Measurements from ENCODE around the gene HNRNPL.
"Not testable (repeated sequence)": the region's sequence is repeated elsewhere in the genome, so short reads cannot be mapped to it uniquely, and the experiment has no call there.

HNRNPL gene

GRCh38 chr19:38843175-38843758, 6.5 kb downstream of the HNRNPL start:
- DNase-seq, result no peak

DNA sequence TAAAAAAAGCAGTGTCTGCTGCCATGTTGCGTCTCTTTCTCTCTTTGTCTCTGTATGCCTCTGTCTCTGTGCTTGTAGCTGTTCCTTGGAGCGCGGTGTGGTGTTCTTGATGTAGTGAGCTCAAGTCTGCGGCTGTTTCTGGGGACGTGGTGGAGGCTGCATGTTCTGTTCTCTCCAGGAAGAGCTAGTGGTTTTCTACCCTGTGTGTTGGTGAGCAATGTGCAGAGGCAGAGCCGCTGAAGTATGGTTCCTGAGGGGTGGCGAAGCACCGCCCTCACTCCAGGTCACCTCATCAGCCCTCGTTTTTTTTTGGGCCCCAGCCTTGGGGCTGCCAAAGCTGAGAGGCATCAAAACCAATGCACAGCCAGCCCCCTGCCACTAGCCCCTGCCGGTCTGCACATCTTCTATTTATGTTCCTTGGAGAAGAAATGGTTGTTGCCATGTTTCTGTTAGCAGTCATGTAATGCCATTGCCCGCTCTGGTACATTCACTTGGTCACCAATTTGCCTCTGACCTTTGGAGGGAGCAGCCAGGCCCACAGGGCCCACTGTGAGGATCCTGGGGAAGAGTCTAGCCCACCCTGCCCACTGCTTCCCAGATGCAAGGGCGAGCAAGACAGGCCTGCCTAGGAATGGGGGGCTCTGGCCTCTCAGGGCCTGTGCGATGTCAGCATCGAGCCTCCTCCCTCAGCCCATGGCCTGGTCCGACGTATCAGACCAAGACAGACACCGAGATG, 7.2 kb downstream of the HNRNPL start:
- no peak for DNase-seq

DNA sequence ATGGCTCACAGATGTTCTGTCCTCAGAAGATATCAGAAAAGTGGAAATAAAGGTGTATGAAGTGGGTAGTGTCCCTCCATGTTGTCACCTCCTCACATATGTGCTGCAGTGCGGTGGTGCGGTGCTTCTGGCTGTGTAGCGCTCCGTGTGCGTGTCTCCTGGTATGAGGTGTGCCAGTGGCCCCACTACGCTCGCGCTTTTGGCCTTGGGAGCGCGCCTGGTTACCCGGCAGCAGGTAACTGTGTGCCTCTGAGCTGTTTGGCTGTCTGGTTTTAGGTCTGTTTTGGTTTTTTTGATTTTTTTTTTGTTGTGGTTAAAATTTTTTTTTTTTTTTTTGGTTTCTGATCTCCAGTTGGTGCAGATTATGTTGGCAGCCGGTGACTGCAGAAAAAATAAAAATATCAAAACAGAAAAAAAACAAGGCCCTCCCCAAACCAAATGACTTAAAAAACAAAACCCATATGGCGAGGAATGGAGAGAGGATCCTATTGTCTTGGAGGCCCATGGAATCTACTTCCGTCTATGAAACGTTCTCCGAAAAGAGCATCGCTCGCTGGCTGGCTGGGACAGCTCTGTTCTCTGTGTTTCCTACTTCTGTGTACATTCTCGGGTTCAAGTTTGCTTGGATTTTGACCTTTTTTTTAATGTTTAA, 7.9 kb downstream of the HNRNPL start:
- DNase-seq, result no peak

GRCh38 chr19:38841180-38841766, 8.5 kb downstream of the HNRNPL start:
- no peak for DNase-seq

- no peak for DNase-seq
These were observed 9.2 kb downstream of the HNRNPL start for GRCh38 chr19:38840583-38840968.

DNA sequence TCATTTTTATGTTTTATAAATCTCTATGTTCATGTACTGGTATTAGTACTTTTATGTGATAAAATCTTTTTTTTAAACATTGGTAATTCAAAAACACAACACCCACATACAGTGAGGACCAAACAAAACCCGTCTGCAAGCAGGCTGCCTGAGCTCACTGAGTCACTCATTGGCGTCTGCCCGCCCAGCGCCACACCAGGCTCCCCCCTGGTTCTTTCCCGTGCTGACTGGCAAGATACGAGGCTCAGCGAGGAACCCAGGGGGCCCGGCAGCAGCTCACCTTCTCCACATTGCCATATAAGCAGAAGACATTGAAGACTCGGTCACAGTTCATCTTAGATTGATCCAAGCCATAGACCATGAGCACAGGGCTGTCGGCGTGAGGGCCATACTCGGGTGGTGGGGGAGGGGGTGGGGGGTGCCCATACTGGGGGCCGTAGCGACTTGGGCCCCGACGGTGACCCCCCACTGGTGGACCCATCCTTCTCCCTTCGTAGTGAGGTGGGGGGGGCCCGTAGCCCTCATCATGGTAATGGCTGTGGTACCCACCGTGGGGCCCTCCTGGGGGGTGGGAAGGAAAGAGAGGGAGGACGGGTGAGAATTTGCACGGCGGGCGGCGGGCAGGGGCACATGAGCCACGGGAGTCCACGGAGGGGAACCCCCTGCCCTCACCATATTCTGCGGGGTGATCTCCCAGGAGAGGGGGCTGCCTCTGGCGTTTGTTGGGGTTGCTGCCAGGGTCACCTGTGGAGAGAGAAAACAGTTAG, 9.8 kb downstream of the HNRNPL start:
- no peak for DNase-seq

- no peak for DNase-seq
These were observed 10.6 kb downstream of the HNRNPL start for GRCh38 chr19:38838986-38839761.

DNA sequence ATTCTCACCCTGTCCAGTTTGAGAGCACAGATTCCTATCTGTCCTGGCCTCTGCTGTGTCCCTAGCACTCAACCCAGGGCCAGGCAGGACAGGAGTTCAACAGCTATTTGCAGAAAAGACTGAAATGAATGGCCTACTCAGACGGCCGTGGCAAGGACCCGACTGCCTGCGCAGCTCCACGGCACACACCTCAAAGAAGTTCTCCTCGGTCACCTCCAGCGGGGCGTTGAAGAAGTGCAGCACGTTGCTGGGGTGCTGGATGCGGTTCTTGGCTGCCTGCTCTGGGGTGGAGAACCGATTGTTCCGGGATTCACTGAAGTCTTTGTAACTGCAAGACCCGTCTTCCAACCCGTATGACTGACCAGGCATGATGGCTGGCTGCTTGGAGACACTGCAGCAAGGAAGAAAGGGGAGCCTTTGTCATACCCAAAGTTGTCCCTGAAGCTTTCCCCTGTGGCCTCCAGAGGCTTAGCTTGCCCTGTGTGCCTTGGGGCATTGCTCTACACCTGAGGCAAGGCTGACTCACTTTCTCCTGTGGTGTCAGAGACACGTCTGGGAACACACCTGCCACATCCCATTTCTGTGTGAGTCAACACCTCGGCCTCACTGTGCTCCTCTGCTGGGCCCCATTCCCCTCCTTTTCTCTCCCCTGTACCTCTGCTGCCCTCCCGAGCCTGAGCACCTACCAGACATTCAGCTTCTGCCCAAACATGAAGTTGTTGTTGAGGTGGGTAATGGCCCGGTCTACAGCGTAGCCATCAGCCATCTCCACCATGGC, 11.4 kb downstream of the HNRNPL start:
- no peak for DNase-seq

DNA sequence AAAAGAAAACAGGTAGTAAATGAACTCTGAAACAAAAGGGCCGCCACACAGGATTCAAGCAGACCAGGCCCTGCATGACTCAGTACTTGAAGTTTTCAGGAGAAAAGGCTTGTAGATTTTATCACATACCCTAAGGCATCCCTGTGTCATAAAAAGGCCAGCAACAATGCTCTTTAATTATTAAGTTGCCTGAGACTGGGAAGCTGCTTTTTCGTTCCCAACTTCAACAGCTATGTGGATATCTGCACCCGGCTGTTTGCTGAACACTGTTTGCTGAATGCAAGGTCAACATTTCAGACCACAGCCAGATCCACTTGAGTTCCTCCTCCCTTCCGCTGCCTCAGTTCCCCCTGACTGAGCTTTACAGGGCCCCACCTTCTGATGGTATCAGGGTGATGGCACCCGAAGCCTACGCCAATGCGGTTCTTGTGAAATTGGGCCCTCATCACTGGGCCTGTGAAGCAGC, 12.1 kb downstream of the HNRNPL start:
- no peak for DNase-seq

DNA sequence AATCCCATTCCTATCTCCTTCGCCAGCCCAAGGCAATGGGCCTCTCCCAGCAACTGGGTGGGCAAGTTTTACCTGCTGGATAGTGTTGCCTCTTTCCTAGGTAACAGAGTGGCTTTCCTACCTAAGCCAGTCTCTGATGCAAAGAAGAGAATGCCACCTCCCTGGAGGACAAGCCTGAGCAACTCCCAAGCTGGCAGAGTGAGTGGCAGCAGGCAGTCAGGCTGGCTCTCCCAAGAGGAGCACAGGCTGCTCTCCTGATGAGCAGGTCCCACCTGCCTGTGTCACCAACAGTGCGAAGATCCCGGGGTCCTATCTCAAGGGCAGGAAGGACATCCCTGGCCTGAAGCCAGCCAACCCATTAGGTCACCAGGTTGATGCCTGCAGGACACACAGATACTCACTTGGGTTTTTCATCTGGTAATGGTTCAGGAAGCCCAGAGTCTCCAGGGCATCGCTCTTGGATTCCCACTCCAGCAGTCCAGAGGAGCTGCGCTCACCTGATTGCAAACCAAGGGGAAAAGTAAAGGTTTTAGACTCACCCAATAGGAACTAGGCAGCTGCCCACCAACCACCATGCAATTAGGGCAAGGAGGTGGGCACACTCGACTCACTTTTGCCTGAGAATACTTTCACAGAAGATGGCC, 12.7 kb downstream of the HNRNPL start:
- DNase-seq, result no peak

GRCh38 chr19:38836159-38836982, 13.4 kb downstream of the HNRNPL start:
- DNase-seq, result no peak

- DNase-seq, result no peak
These were observed 15.2 kb downstream of the HNRNPL start for GRCh38 chr19:38834590-38834989.

GRCh38 chr19:38834104-38834490, 15.7 kb downstream of the HNRNPL start:
- no peak for DNase-seq

- DNase-seq, result no peak
These were observed 16.7 kb downstream of the HNRNPL start for GRCh38 chr19:38833092-38833425.

DNA sequence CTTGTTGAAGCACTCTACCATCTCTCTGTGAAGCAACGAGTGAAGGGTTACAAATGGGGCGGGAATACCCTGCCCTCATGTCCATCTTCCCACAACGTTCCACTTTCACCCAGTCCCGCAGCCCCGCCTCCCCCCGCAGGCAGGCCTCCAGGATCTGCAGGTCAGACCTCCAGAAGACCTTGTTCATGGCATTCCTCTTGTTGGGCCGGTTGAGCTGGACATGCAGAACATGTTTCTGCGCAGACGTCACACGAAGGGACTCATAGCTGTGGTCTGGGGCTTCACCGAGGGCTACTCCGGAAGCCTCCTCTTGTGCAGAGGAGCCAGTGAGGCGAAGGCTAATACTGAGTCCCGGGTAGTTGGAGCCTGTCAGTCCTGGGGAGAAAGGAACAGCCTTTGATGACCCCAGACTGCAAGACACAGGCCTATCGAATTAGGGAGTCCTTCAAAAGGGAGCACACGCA, 18.6 kb downstream of the HNRNPL start:
- DNase-seq, result no peak

DNA sequence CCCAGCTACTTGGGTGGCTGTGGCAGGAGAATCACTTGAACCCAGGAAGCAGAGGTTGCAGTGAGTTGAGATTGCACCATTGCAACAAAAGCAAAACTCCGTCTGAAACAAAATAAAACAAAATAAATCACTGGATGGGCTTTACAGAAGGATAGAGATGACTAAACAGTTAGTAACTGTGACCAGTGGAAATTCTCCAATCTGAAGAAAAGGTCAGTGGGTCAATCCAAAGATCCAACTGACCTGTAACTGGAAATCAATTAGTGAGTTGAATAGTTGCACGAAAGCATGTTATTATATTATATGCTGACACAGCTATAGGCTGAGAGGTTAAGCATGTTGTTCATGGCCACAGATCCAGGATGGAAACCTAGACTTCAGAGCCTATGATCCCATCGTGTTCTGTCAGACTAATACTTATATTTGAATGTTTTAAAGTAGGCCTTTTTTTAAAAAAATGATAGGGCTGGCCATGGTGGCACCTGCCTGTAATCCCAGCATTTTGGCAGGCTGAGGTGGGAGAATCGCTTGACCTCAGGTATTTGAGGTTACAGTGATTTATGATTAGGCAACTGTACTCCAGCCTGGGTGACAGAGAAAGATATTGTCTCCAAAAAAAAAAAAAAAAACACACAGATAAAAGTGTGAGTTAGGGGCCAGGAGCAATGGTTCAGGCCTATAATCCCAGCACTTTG, 19.6 kb downstream of the HNRNPL start:
- DNase-seq, result no peak

DNA sequence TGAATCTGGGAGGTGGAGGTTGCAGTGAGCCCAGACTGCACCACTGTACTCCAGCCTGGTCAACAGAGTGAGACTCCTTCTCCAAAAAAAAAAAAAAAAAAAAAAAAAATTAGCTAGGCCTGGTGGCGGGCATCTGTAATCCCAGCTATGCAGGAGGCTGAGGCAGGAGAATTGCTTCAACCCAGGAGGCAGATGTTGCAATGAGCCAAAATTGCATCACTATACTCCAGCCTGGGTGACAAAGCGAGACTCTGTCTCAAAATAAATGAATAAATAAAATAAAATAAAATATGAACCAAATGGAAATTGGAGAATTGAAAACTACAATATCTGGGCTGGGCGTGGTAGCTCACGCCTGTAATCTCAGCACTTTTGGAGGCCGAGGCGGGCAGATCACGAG, 20.6 kb downstream of the HNRNPL start:
- not testable (repeated sequence) for DNase-seq

DNA sequence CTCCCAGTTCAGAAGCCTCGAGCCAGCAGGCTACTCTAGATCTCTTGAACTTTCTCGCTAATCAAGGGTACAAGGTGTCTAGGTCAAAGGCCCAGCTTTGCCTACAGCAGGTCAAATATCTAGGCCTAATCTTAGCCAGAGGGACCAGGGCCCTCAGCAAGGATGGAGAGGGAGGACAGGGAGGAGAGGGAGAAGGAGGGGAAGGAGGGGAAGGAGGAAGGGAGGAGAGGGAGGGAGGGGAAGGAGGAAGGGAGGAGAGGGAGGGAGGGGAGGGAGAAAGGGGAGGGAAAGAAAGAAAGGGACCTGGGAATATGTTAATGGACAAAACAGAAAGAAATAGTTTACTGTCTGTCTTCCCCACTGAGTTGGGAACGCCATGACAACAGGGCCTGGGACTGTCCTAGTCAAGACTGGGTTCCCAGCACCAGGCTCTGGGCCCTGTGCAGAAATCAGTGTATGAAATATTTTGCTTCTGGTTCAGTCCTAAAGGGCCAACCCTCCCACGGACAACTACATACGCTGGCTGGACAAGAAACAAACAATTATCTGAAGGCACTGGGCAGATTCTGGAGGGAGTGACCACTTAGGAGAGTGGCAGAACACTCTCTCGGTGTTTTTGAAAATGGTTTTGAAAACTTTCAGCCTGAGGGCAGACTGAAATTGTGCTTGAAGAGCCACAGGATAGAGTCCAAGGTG, 22.8 kb downstream of the HNRNPL start:
- no peak for DNase-seq

DNA sequence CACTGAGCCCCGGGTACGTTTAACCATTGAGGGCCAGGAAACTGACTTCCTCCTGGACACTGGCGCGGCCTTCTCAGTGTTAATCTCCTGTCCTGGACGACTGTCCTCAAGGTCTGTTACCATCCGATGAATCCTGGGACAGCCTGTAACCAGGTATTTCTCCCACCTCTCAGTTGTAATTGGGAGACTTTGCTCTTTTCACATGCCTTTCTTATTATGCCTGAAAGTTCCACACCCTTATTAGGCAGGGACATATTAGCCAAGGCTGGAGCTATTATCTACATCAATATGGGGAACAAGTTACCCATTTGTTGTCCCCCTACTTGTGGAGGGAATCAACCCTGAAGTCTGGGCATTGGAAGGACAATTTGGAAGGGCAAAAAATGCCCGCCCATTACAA, 23.9 kb downstream of the HNRNPL start:
- DNase-seq, result not testable (repeated sequence)

All from NCI-H524 treated with DMSO at 0.1 percent for 48 hours (cell line).